ENCODE results near the gene KMT2C.

DNA sequence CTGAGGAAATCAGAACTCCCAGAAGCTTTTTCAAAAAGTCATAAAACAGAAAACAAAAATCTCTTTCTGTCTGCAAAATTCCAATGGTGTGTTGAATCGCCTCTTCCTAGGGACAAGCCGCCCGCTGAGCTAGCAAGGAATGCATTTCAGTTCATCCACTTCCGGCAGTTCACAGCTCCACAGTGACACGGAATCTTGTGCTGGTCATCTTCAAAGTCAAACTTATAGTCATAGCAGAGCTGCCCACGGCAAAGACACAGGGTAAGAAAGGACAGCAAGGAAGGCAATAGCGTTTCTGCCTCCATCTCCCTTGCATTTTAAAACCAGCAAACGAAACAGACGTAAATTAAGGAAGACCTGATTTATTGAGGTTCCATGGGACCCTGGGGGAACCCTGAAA is 299.1 kb downstream of the KMT2C start:
- TF ChIP-seq, protein P1, sequence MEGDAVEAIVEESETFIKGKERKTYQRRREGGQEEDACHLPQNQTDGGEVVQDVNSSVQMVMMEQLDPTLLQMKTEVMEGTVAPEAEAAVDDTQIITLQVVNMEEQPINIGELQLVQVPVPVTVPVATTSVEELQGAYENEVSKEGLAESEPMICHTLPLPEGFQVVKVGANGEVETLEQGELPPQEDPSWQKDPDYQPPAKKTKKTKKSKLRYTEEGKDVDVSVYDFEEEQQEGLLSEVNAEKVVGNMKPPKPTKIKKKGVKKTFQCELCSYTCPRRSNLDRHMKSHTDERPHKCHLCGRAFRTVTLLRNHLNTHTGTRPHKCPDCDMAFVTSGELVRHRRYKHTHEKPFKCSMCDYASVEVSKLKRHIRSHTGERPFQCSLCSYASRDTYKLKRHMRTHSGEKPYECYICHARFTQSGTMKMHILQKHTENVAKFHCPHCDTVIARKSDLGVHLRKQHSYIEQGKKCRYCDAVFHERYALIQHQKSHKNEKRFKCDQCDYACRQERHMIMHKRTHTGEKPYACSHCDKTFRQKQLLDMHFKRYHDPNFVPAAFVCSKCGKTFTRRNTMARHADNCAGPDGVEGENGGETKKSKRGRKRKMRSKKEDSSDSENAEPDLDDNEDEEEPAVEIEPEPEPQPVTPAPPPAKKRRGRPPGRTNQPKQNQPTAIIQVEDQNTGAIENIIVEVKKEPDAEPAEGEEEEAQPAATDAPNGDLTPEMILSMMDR (IDR thresholded peaks at IDR 0.05; ENCODE audit: low read depth, low read length) = no peak
- no peak for TF ChIP-seq EZH2phosphoT487 (IDR thresholded peaks at IDR 0.05; ENCODE audit: low read depth)

Data from OCI-LY3 (cell line).